Central memory CD8-positive, alpha-beta T cell (primary cell): Measurements from ENCODE around the gene RFT1.

ENCODE experiments used
- ATAC-seq: fragments of 150-1000 bp; cut with Tn5 transposase; replicated peaks from 2 replicates; pipeline ENCODE4 v1.10.0; 2022; ENCODE audit warnings: mild to moderate bottlenecking, moderate FRiP score, moderate number of reproducible peaks; ENCODE audit not compliant: poor library complexity, severe bottlenecking; ENCODE audit errors: extremely low read depth
- DNase-seq, 2 donors: peaks; one replicate each; pipeline ENCODE4 v3.0.0; 2021; ENCODE audit warnings: low spot score in 2 of 2
- H3K27ac Mint-ChIP-seq: one replicate; pipeline ENCODE4 v1.8.0; 2022; ENCODE audit warnings: low read depth, mild to moderate bottlenecking, moderate library complexity, mixed read lengths
- H3K27me3 Mint-ChIP-seq: one replicate; pipeline ENCODE4 v1.8.0; 2022; ENCODE audit warnings: mixed read lengths
- H3K36me3 Mint-ChIP-seq: one replicate; pipeline ENCODE4 v1.8.0; 2022; ENCODE audit warnings: mild to moderate bottlenecking, moderate library complexity, mixed read lengths; ENCODE audit not compliant: insufficient read depth
- H3K4me1 Mint-ChIP-seq: one replicate; pipeline ENCODE4 v1.8.0; 2022; ENCODE audit warnings: mixed read lengths
- H3K4me3 Mint-ChIP-seq: one replicate; pipeline ENCODE4 v1.8.0; 2022; ENCODE audit warnings: mild to moderate bottlenecking, moderate library complexity, mixed read lengths
- H3K9me3 Mint-ChIP-seq: one replicate; pipeline ENCODE4 v1.8.0; 2022; ENCODE audit warnings: mixed read lengths

Gene RFT1, protein sequence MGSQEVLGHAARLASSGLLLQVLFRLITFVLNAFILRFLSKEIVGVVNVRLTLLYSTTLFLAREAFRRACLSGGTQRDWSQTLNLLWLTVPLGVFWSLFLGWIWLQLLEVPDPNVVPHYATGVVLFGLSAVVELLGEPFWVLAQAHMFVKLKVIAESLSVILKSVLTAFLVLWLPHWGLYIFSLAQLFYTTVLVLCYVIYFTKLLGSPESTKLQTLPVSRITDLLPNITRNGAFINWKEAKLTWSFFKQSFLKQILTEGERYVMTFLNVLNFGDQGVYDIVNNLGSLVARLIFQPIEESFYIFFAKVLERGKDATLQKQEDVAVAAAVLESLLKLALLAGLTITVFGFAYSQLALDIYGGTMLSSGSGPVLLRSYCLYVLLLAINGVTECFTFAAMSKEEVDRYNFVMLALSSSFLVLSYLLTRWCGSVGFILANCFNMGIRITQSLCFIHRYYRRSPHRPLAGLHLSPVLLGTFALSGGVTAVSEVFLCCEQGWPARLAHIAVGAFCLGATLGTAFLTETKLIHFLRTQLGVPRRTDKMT

DNA sequence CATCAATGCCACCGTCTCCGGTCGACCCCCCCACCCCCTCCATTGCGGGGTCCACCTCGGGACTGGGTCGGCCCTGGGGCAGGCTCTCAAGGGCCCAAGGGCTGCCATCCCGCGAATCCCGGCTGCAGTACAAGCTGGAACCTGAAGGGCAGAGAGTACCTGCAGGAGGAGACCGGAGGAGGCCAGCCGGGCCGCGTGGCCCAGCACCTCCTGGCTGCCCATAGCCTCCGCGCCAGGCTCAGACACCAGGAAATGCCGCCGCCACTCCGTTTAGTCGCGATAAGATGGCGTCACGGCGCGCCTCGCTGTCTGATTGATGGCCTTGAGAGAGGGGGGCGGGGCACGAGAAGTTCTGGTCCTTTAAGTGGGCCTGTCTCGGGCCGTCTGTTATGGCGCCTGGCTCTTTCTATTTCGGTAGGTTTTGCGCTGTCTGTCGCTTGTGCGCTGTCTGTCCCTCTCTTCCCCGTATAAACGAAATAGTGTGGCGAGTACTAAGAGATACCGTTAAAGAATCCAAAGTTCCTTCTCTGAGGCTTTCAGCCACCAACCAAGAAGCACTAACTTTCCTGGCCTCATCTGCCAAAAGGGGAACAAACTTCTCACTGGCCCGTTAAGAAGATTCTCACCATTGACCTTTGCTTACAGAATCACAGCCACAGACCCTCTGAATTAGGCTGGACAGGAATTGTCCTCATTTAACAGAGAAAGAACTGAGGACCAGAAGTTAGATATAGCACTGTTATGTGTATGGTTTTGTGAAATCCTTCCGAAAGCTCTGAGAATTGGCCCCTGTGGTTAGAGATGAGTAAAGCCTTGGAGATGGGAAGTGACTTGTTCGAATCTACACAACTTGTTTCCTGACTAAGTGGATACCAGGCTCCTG is at the start of gene RFT1:
Gene RFT1, minus strand, starts transcription at position 257 of the 883 bp plus-strand sequence. Its CDS starts 35 bp downstream, at position 222.
- ATAC-seq (peak; percentile 94), DNase-seq (peak; percentile 98)
- Mint-ChIP-seq H3K4me1 (peaks cover 24% of the 10 kb centered on the region), H3K27ac (peak within 1 kb of the TSS; percentile 97), H3K27me3 (no peaks in the 10 kb centered on the region), H3K9me3 (no peaks in the 10 kb centered on the region), H3K4me3 (peak within 1 kb of the TSS; percentile 87), H3K36me3 (peaks cover 18% of the 10 kb centered on the region)

DNA sequence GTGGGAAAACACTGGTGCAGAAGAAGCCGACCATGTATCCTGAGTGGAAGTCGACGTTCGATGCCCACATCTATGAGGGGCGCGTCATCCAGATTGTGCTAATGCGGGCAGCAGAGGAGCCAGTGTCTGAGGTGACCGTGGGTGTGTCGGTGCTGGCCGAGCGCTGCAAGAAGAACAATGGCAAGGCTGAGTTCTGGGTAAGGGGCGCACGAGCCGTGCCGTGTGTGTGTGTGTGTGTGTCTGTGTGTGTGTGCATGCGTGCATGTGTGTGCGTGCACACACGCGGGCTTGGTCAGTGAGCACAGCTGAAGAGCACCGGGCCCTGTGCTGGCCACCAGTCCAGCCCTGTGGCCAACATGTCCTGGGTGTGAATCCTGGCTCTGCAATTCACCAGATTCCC is 49.3 kb upstream of the RFT1 start:
- H3K27me3 Mint-ChIP-seq: no peaks in the 10 kb centered on the region
- H3K9me3 Mint-ChIP-seq: no peaks in the 10 kb centered on the region
- H3K36me3 Mint-ChIP-seq: peaks cover 28% of the 10 kb centered on the region
- ATAC-seq (no peak), DNase-seq (no peak)
- peaks cover 14% of the 10 kb centered on the region for H3K4me1 Mint-ChIP-seq
- H3K4me3 Mint-ChIP-seq: no peak overlapping the region
- H3K27ac Mint-ChIP-seq: no peak overlapping the region

DNA sequence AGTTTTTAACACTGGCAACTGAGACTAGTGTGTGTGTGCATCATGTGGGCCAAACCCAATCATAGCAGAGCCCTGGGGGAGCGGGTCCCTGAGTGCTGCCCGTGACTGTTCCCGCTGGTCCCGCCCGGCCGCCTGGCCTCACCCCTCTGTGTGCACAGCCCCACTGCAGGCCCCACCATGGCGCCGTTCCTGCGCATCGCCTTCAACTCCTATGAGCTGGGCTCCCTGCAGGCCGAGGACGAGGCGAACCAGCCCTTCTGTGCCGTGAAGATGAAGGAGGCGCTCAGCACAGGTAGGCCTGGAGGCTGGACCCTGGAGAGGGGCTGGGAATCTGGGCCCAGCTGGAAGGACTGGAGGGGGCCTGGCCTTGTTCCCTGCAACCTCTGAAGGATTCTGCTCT is 48.0 kb upstream of the RFT1 start:
- no peak overlapping the region for H3K27ac Mint-ChIP-seq
- ATAC-seq (no peak), DNase-seq (no peak)
- H3K9me3 Mint-ChIP-seq: no peaks in the 10 kb centered on the region
- no peaks in the 10 kb centered on the region for H3K27me3 Mint-ChIP-seq
- H3K36me3 Mint-ChIP-seq: peaks cover 24% of the 10 kb centered on the region
- peaks cover 20% of the 10 kb centered on the region for H3K4me1 Mint-ChIP-seq
- H3K4me3 Mint-ChIP-seq: no peak overlapping the region

DNA sequence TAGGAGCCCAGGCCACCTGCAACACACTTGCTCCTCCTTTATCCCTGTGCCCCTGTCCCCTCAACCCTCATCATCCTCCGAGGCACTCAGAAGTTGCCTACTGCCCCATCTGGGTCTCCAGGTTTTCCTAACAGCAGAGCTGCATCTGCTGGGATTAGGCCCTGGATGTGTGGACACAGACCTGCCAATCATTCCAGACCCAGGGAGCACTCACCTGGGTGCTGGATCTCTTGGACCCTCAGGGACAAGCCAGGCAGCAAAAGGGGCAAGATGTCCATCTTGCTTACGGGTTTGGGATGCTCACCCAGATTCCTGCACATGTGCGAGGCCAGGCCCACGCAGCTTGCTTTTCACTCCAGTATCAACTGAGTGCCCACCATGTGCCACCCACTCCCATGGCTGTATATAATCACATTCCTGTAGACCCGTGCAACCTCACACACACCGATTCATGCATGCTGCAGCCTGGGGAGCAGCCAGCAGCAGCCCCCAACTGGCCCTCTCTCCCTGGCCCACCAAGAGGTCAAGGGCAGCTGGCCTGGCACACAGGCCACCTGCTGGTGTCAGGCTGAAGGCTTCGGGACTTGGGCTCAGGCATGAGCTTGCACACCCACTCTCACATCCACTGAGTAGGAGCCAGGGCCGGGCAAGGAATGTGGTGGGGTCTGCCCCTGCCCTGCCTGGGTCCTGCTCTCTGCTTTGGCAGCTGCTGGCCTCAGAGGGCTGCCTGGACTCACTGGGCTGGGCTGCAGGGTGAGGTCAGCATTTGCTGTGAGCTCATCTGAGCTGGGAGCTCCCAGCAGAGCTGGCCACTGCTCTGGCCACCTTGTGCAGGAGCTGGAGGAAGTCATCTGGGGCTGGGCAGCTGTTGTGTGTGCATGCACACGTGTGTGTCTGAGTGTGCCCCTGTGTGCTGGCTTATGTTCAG is 45.6 kb upstream of the RFT1 start:
- peaks cover 40% of the 10 kb centered on the region for H3K4me1 Mint-ChIP-seq
- peaks cover 17% of the 10 kb centered on the region for H3K36me3 Mint-ChIP-seq
- H3K4me3 Mint-ChIP-seq: no peak overlapping the region
- no peaks in the 10 kb centered on the region for H3K27me3 Mint-ChIP-seq
- no peak overlapping the region for H3K27ac Mint-ChIP-seq
- ATAC-seq: no peak
- no peaks in the 10 kb centered on the region for H3K9me3 Mint-ChIP-seq
- DNase-seq: no peak

DNA sequence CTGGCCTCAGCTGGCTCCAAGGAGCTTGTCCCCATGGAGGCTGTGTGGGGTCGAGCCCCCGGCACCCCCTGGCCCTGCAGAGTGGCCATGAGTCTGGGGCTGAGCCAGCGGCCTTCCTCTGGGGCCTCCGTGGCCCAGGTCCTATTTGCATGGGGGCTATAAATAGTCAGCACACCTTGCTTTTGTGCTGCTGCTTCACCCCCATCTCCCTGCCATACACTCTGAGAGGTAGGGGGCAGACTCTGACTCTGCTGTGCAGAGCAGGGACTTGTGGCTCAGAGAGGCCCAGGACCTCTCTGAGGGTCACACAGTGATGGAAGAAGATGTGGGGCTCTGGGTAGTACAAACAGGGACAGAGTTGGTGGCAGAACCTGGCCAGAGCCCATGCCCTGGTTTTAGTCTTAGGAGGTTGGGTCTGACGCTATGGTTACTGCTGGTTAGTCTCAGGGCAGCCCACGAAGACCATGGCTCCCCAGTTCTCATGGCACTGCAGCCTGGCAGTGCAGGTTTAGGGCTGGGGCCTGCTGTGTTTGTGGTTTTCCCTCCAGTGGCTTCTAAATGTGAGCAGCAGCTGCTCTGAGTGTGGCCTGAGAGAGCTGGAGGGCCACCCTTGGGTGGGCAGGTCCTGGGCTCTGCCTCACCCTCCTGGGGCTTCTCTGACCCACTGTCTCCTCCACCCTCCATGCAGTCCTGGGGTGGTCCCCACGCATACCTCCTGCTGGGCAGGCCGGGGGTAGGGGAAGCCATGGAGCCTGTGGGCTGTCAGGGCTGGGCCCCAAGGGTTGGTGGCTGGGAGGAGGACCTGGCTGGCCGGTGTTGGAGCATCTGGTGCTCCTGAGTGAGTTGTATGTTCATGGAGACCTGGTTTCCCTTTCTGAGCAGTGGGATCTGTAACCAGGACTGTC is 44.4 kb upstream of the RFT1 start:
- no peak overlapping the region for H3K27ac Mint-ChIP-seq
- no peak for ATAC-seq

DNA sequence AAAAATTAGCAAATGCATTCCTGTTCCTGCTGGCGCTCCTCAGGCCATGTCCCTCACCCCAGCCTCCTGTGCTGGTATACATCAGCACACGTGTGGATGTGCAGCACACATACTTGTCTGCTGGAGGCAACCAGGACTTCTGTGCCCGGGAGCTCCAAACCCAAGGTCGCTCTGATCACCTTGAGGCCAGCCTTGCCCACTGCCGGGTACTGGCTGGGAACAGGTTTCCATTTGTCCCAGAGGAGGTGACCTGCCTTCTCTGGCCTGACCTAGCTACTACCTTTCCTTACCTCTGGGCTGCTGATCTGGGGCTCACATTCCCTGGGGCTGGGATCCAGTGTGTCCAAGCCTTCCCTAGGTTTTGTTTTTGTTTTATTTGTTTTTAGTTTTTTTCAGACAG is 42.9 kb upstream of the RFT1 start:
- Mint-ChIP-seq H3K36me3 (peaks cover 8% of the 10 kb centered on the region), H3K27me3 (no peaks in the 10 kb centered on the region), H3K4me3 (no peak overlapping the region), H3K27ac (peak overlapping the region; percentile 49), H3K4me1 (peaks cover 58% of the 10 kb centered on the region), H3K9me3 (no peaks in the 10 kb centered on the region)
- ATAC-seq (no peak), DNase-seq (no peak)

More for the DNA sequence above, 44.4 kb upstream of the RFT1 start:
- H3K27me3 Mint-ChIP-seq: no peaks in the 10 kb centered on the region
- H3K4me1 Mint-ChIP-seq: peaks cover 49% of the 10 kb centered on the region
- H3K36me3 Mint-ChIP-seq: peaks cover 12% of the 10 kb centered on the region
- no peak for DNase-seq
- no peaks in the 10 kb centered on the region for H3K9me3 Mint-ChIP-seq
- no peak overlapping the region for H3K4me3 Mint-ChIP-seq

DNA sequence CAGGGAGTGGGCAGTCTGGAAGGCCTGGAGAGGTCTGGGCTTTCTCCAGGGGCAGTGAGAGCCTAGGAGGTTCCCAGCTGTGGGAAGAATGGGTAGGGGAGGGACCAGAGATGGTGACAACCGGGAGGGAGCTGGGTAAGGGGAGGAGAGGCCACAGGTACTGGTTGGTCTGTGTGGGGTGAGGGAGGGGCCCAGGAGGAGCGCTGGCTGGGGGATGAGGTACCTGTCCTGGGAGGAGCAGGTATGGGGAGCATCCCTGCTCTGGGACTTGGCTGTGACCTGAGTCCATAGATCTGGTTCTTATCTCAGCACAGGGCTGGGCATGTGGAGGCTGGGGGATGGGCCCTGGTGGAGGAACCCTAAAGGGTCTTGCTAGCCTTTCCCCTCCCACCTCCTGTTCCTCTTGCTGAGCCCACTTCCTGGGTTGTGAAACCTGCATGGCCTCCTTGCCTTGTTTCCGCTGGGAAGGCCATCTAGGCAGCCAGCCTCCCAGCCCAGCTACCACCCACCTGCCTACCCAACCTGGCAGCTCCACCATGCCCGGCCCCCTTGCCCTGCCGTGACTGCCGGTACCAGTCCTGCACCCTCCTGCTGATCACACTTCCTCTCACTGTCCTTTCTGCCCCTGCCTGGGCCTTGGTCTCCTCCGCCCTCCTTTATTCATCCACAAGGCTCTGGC is 41.7 kb upstream of the RFT1 start:
- ATAC-seq: no peak
- H3K4me1 Mint-ChIP-seq: peaks cover 66% of the 10 kb centered on the region
- H3K9me3 Mint-ChIP-seq: no peaks in the 10 kb centered on the region
- DNase-seq: no peak
- H3K36me3 Mint-ChIP-seq: peaks cover 11% of the 10 kb centered on the region
- H3K27ac Mint-ChIP-seq: peak overlapping the region; percentile 81
- H3K27me3 Mint-ChIP-seq: no peaks in the 10 kb centered on the region
- no peak overlapping the region for H3K4me3 Mint-ChIP-seq

DNA sequence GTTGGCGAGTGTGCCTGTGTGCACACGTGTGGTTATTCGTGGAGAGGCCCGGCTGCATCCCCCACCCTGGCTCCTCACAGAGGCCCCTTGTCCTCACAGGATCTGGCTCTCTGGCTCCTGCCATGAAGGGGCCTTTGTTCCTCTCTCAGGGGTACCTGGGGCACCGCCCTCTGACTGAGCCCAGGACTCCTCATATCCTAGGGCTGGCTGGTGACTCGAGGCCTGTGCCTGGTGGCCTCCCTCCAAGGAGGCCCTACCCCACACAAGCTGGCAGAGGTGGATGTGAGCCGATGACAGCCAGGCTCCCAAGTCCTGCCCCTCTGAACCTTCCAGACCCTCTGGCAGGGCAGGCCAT is 40.8 kb upstream of the RFT1 start:
- H3K27me3 Mint-ChIP-seq: no peaks in the 10 kb centered on the region
- DNase-seq (no peak), ATAC-seq (no peak)
- peaks cover 11% of the 10 kb centered on the region for H3K36me3 Mint-ChIP-seq
- H3K4me1 Mint-ChIP-seq: peaks cover 70% of the 10 kb centered on the region
- H3K9me3 Mint-ChIP-seq: no peaks in the 10 kb centered on the region
- peak overlapping the region; percentile 81 for H3K27ac Mint-ChIP-seq
- H3K4me3 Mint-ChIP-seq: no peak overlapping the region

DNA sequence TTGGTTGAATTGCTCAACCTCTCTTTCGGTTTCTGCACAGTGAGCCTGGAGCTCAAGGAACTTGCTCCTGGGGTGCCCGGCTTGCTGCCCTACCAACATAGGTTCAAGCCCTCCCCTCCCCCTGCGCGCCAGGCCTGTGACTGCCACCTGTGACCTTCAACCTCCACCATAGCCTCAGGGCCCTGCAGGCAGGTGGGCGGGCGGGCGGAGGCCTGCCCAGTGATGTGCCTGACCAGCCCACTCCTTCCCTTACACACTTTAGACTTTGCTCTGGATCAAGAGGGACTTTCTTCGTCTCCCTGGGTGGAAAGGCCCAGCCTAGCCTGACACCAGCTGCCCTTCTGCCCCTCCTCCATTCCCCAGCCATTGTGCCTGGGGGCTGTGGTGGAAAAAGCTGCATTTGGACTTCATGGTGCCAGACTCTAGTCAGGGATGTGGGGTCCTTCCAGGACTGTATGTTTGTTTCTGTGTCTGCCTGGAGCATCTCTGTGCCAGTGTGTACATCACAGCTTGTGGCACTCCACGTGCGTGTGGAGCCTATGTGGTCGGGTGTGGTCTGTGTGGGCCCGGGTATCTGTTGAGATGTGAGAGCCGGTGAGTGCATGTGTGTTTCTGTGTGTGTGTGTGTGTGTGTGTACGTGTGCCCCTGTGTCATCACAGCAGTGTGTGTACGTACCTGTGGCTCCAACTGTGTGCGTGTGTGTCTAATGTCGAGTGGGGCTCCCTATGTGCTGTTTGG is 40.3 kb upstream of the RFT1 start:
- peaks cover 64% of the 10 kb centered on the region for H3K4me1 Mint-ChIP-seq
- no peaks in the 10 kb centered on the region for H3K9me3 Mint-ChIP-seq
- peak overlapping the region; percentile 81 for H3K27ac Mint-ChIP-seq
- H3K4me3 Mint-ChIP-seq: no peak overlapping the region
- H3K36me3 Mint-ChIP-seq: peaks cover 11% of the 10 kb centered on the region
- no peaks in the 10 kb centered on the region for H3K27me3 Mint-ChIP-seq
- ATAC-seq (no peak), DNase-seq (no peak)

DNA sequence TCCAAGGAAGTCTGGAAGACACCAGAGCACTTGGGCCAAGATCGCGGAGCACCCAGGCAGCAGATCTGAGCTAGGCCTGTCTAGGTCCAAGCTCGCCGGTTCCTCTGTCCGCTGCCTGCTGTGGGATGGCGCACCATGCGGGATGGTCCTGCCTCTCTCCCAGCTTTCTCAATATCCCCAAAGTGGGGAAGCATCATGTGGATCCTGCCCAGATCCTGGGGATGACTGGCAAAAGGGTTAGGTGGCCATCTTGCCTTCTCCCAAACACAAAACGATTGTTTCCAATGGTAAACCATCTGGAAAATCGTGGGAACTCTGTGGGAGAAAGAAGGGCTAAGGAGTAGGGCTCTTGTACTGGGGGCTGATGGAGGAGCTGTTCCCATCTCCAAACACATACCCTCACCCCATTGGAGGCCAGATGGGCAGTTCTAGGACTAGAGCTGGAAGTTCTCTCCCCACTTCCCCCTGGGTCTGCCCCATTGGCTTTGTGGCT is 39.6 kb upstream of the RFT1 start:
- H3K27ac Mint-ChIP-seq: no peak overlapping the region
- DNase-seq (no peak), ATAC-seq (no peak)
- peaks cover 64% of the 10 kb centered on the region for H3K4me1 Mint-ChIP-seq
- H3K36me3 Mint-ChIP-seq: peaks cover 12% of the 10 kb centered on the region
- H3K27me3 Mint-ChIP-seq: no peaks in the 10 kb centered on the region
- no peaks in the 10 kb centered on the region for H3K9me3 Mint-ChIP-seq
- H3K4me3 Mint-ChIP-seq: no peak overlapping the region
